WI38 (cell line): ENCODE results near the gene ZNF519.

Experiments used
- H3K4me3 ChIP-seq: 2 replicates; pipeline ENCODE4 v1.5.1; 2011; ENCODE audit warnings: low read depth, mild to moderate bottlenecking, control low read depth, low read length
- CTCF ChIP-seq: IDR thresholded peaks from 2 replicates; pipeline ENCODE4 v1.5.1; 2012; ENCODE audit warnings: low read depth, mild to moderate bottlenecking, control low read depth, low read length

Gene ZNF519

GRCh38 chr18:14100503-14101286 lies 31.5 kb downstream of the ZNF519 start:
- H3K4me3 ChIP-seq: no peak overlapping the region
- TF ChIP-seq CTCF: no peak

- H3K4me3 ChIP-seq: no peak overlapping the region
- no peak for TF ChIP-seq CTCF
Observed at GRCh38 chr18:14098428-14098827, 33.8 kb downstream of the ZNF519 start.

GRCh38 chr18:14097761-14098160 lies 34.5 kb downstream of the ZNF519 start:
- no peak for TF ChIP-seq CTCF
- no peak overlapping the region for H3K4me3 ChIP-seq

- no peak overlapping the region for H3K4me3 ChIP-seq
- no peak for TF ChIP-seq CTCF
Observed at GRCh38 chr18:14093307-14093915, 38.8 kb downstream of the ZNF519 start.

- TF ChIP-seq CTCF: no peak
- H3K4me3 ChIP-seq: no peak overlapping the region
Observed at GRCh38 chr18:14092625-14093306, 39.5 kb downstream of the ZNF519 start.

GRCh38 chr18:14089781-14090180 lies 42.5 kb downstream of the ZNF519 start:
- no peak for TF ChIP-seq CTCF
- no peak overlapping the region for H3K4me3 ChIP-seq

GRCh38 chr18:14089191-14089590 lies 43.0 kb downstream of the ZNF519 start:
- no peak for TF ChIP-seq CTCF

More at GRCh38 chr18:14089191-14089590, 43.0 kb downstream of the ZNF519 start:
- no peak overlapping the region for H3K4me3 ChIP-seq
